Neural progenitor cell (in vitro differentiated cells): ENCODE data around the gene C15orf62. TPM values are rescaled to one million over a fixed set of nuclear protein-coding genes. Genes with fewer than 3 reads are reported as not detected.

Source experiments
- DNase-seq: peaks from one replicate; pipeline ENCODE4 v3.0.0-alpha.2; 2016; ENCODE audit warnings: low spot score
- H2AFZ ChIP-seq: fragments of 200-600 bp; sonication (generic); replicated peaks from 2 replicates; pipeline ENCODE4 v1.6.1; 2016; ENCODE audit warnings: antibody characterized with exemption
- H3F3A ChIP-seq: fragments of 200-600 bp; sonication (generic); 2 replicates; pipeline ENCODE4 v1.6.1; 2016; ENCODE audit warnings: antibody characterized with exemption, low read depth
- H3K27ac ChIP-seq: fragments of 200-600 bp; sonication (generic); 2 replicates; pipeline ENCODE4 v1.5.1; 2016; ENCODE audit warnings: mild to moderate bottlenecking
- H3K27me3 ChIP-seq: fragments of 200-600 bp; sonication (generic); 2 replicates; pipeline ENCODE4 v1.6.1; 2016; ENCODE audit warnings: mild to moderate bottlenecking, moderate library complexity
- H3K36me3 ChIP-seq: fragments of 200-600 bp; sonication (generic); 2 replicates; pipeline ENCODE4 v1.5.1; 2016
- H3K4me1 ChIP-seq: fragments of 200-600 bp; sonication (generic); 2 replicates; pipeline ENCODE4 v1.6.1; 2016; ENCODE audit warnings: mixed run types
- H3K4me2 ChIP-seq: fragments of 200-600 bp; sonication (generic); 2 replicates; pipeline ENCODE4 v1.6.1; 2016
- H3K4me3 ChIP-seq: fragments of 200-600 bp; sonication (generic); 2 replicates; pipeline ENCODE4 v1.5.1; 2016
- H3K79me2 ChIP-seq: fragments of 200-600 bp; sonication (generic); 2 replicates; pipeline ENCODE4 v1.6.1; 2016; ENCODE audit warnings: low read depth
- H3K9ac ChIP-seq: fragments of 200-600 bp; sonication (generic); 2 replicates; pipeline ENCODE4 v1.6.1; 2016
- H3K9me3 ChIP-seq: fragments of 200-600 bp; sonication (generic); 2 replicates; pipeline ENCODE4 v1.5.1; 2016; ENCODE audit warnings: low read depth
- H4K20me1 ChIP-seq: fragments of 200-600 bp; sonication (generic); 2 replicates; pipeline ENCODE4 v1.6.1; 2016; ENCODE audit warnings: low read depth
- H3K27ac Mint-ChIP-seq: 3 replicates; pipeline ENCODE4 v1.8.0; 2021; ENCODE audit warnings: mixed read lengths
- H3K27me3 Mint-ChIP-seq: 2 replicates; pipeline ENCODE4 v1.8.0; 2022; ENCODE audit warnings: low read depth, mild to moderate bottlenecking, inconsistent platforms, moderate library complexity, mixed read lengths; ENCODE audit not compliant: insufficient read depth
- H3K36me3 Mint-ChIP-seq: 3 replicates; pipeline ENCODE4 v1.8.0; 2021; ENCODE audit warnings: mixed read lengths
- H3K4me1 Mint-ChIP-seq: 3 replicates; pipeline ENCODE4 v1.8.0; 2021; ENCODE audit warnings: mixed read lengths
- H3K4me3 Mint-ChIP-seq: 3 replicates; pipeline ENCODE4 v1.8.0; 2021; ENCODE audit warnings: mild to moderate bottlenecking, moderate library complexity, mixed read lengths
- H3K9me3 Mint-ChIP-seq: 3 replicates; pipeline ENCODE4 v1.8.0; 2020; ENCODE audit warnings: mixed read lengths
- EZH2 ChIP-seq: fragments of 200-600 bp; sonication (generic); IDR thresholded peaks from 2 replicates; pipeline ENCODE4 v1.6.1; 2017; ENCODE audit warnings: antibody characterized with exemption, mild to moderate bottlenecking, moderate library complexity
- EZH2phosphoT487 ChIP-seq: fragments of 200-600 bp; sonication (generic); IDR thresholded peaks from 2 replicates; pipeline ENCODE4 v1.6.1; 2017; ENCODE audit warnings: antibody characterized with exemption
- total RNA-seq: library from RNA; depleted of rRNA; stranded (reverse); fragments of >200 nt; gene quantifications from 2 replicates; pipeline ENCODE4 v1.2.3, GENCODE V29; 2015; ENCODE audit warnings: low replicate concordance
- TF ChIP-seq, protein P1 (sequence below): fragments of 200-600 bp; sonication (generic); IDR thresholded peaks from 2 replicates; pipeline ENCODE4 v1.5.1; 2017; ENCODE audit warnings: antibody characterized with exemption, mild to moderate bottlenecking

Gene C15orf62
- total RNA-seq, 1 donor from 2014 or later: not detected

DNA sequence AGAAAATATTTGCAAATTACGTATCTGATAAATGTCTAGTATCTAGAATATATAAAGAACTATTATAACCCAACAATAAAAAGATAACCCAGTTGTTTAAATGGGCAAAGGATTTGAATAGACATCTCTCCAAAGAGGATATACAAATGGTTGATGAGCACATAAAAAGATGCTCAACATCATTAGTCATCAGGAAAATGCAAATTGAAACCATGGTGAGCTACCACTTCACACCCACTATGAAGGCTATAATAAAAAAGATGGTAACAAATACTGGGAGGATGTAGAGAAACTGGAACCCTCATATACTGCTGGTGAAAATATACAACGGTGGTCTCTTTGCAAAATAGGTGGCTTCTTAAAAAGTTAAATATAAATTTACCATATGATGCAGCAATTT lies 46.8 kb upstream of the C15orf62 start:
- H3K27me3 ChIP-seq: no peaks in the 10 kb centered on the region
- no peaks in the 10 kb centered on the region for H3K27me3 Mint-ChIP-seq
- H3K9me3 ChIP-seq: no peaks in the 10 kb centered on the region
- H3F3A ChIP-seq: peaks cover 12% of the 10 kb centered on the region
- H3K4me3 Mint-ChIP-seq: no peak overlapping the region
- H3K4me1 ChIP-seq: no peaks in the 10 kb centered on the region
- no peak overlapping the region for H3K4me3 ChIP-seq
- H3K9ac ChIP-seq: no peak overlapping the region
- H3K9me3 Mint-ChIP-seq: no peaks in the 10 kb centered on the region
- H3K4me1 Mint-ChIP-seq: no peaks in the 10 kb centered on the region
- no peak overlapping the region for H3K4me2 ChIP-seq
- no peak overlapping the region for H2AFZ ChIP-seq
- no peak overlapping the region for H3K27ac ChIP-seq
- peaks cover 6% of the 10 kb centered on the region for H3K36me3 Mint-ChIP-seq
- DNase-seq: no peak
- no peaks in the 10 kb centered on the region for H3K36me3 ChIP-seq
- no peak overlapping the region for H3K27ac Mint-ChIP-seq
- TF ChIP-seq EZH2 (no peak), EZH2phosphoT487 (no peak)
- TF ChIP-seq, protein P1, sequence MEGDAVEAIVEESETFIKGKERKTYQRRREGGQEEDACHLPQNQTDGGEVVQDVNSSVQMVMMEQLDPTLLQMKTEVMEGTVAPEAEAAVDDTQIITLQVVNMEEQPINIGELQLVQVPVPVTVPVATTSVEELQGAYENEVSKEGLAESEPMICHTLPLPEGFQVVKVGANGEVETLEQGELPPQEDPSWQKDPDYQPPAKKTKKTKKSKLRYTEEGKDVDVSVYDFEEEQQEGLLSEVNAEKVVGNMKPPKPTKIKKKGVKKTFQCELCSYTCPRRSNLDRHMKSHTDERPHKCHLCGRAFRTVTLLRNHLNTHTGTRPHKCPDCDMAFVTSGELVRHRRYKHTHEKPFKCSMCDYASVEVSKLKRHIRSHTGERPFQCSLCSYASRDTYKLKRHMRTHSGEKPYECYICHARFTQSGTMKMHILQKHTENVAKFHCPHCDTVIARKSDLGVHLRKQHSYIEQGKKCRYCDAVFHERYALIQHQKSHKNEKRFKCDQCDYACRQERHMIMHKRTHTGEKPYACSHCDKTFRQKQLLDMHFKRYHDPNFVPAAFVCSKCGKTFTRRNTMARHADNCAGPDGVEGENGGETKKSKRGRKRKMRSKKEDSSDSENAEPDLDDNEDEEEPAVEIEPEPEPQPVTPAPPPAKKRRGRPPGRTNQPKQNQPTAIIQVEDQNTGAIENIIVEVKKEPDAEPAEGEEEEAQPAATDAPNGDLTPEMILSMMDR: no peak
- H3K79me2 ChIP-seq: no peaks in the 10 kb centered on the region
- no peaks in the 10 kb centered on the region for H4K20me1 ChIP-seq

DNA sequence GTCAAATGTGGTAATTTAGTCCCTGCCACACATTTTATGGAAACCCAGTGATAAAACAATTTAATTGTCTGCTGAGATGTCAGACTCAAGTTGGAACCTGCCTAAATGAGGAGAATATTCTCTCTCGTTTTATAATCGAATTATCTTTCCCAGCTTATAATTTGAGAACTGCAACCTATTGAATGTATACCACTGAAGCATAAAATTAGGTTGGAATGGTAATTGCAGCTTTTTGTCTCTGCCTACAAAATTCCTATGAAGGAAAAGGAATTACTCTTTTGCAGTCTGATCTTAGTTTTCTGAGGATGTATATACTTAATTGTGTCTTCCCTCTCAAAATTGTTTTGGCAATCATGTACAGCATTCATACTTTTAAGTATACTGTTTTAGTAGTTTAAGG lies 45.9 kb upstream of the C15orf62 start:
- DNase-seq: no peak
- Histone ChIP-seq H3K9me3 (no peaks in the 10 kb centered on the region), H3F3A (peaks cover 12% of the 10 kb centered on the region), H3K4me1 (no peaks in the 10 kb centered on the region), H3K27me3 (no peaks in the 10 kb centered on the region), H3K4me3 (no peak overlapping the region), H2AFZ (no peak overlapping the region), H3K79me2 (no peaks in the 10 kb centered on the region), H4K20me1 (no peaks in the 10 kb centered on the region), H3K27ac (peak overlapping the region; percentile 37), H3K4me2 (no peak overlapping the region), H3K9ac (no peak overlapping the region), H3K36me3 (no peaks in the 10 kb centered on the region)
- Mint-ChIP-seq H3K36me3 (peaks cover 8% of the 10 kb centered on the region), H3K9me3 (no peaks in the 10 kb centered on the region), H3K27ac (no peak overlapping the region), H3K27me3 (no peaks in the 10 kb centered on the region), H3K4me1 (no peaks in the 10 kb centered on the region), H3K4me3 (no peak overlapping the region)
- TF ChIP-seq EZH2 (no peak), EZH2phosphoT487 (no peak)
- TF ChIP-seq, protein P1: no peak

DNA sequence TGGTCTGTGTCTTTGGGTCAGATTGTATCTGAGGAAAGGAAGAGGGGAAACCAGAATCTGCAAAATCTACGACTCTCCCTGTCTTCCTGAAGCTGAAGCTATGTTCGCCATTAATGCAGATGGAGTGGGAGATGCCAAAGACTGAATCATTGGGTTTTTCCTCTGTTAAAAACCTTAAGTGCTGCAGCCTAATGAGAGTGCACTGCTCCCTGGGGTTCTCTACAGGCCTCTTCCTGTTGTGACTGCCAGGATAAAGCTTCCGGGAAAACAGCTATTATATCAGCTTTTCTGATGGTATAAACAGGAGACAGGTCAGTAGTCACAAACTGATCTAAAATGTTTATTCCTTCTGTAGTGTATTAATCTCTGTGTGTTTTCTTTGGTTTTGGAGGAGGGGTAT lies 38.7 kb upstream of the C15orf62 start:
- Histone ChIP-seq H3K79me2 (no peaks in the 10 kb centered on the region), H4K20me1 (no peaks in the 10 kb centered on the region), H3F3A (peaks cover 1% of the 10 kb centered on the region), H3K4me3 (no peak overlapping the region), H3K4me1 (no peaks in the 10 kb centered on the region), H3K9ac (no peak overlapping the region), H3K27me3 (no peaks in the 10 kb centered on the region), H3K9me3 (no peaks in the 10 kb centered on the region), H3K27ac (no peak overlapping the region), H2AFZ (no peak overlapping the region), H3K4me2 (no peak overlapping the region), H3K36me3 (no peaks in the 10 kb centered on the region)
- H3K27ac Mint-ChIP-seq: no peak overlapping the region
- no peaks in the 10 kb centered on the region for H3K4me1 Mint-ChIP-seq
- no peaks in the 10 kb centered on the region for H3K9me3 Mint-ChIP-seq
- no peak for DNase-seq
- peaks cover 2% of the 10 kb centered on the region for H3K27me3 Mint-ChIP-seq
- TF ChIP-seq EZH2 (no peak), EZH2phosphoT487 (no peak)
- TF ChIP-seq, protein P1: no peak
- H3K36me3 Mint-ChIP-seq: peaks cover 23% of the 10 kb centered on the region
- no peak overlapping the region for H3K4me3 Mint-ChIP-seq
